Measurements from ENCODE around the gene FEM1B.
"Not testable (repeated sequence)": the region's sequence is repeated elsewhere in the genome, so short reads cannot be mapped to it uniquely, and the experiment has no call there.

FEM1B gene

DNA sequence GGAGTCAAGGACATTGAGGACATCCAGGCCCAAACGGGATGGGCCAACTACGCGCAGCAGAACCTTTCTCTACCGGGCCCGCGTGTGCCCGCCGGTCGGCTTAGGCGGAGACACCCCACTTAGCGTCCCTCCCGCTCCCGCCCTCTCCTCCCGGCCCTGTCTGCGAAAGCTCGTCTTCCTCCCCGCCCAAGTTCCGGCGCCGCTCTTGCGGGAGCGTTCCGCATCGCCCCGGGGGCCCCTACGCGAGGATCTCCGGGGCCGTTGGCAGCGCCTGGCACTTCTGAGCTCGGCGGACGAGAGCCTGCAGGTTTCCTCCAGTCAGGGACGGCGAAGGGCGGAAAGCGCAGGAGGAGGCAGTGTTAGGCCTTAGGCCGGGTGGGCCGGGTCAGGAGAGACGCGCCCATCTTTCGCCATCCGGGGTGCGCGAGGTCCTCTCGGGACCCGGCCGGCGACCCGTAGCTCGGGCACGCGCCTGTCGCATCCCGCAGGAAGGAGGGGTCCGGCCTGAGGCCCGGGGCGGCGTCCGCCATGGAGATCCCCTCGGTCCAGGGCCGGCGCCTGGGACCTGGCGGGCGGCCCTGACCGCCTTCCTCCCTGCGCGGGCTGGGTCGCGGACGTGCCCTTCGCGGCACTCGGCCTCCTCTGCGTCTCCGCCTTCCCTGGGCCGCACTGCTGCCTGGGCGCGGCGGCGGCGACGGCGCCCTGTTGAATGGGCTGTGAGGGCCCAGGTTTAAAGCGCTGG is at the start of gene FEM1B:
Gene FEM1B (plus strand): TSS at position 143 of the 742 bp plus-strand sequence. CDS start 673 bp downstream, outside the sequence.
- peak; percentile 77 for DNase-seq (ENCODE audit: low read depth)

DNA sequence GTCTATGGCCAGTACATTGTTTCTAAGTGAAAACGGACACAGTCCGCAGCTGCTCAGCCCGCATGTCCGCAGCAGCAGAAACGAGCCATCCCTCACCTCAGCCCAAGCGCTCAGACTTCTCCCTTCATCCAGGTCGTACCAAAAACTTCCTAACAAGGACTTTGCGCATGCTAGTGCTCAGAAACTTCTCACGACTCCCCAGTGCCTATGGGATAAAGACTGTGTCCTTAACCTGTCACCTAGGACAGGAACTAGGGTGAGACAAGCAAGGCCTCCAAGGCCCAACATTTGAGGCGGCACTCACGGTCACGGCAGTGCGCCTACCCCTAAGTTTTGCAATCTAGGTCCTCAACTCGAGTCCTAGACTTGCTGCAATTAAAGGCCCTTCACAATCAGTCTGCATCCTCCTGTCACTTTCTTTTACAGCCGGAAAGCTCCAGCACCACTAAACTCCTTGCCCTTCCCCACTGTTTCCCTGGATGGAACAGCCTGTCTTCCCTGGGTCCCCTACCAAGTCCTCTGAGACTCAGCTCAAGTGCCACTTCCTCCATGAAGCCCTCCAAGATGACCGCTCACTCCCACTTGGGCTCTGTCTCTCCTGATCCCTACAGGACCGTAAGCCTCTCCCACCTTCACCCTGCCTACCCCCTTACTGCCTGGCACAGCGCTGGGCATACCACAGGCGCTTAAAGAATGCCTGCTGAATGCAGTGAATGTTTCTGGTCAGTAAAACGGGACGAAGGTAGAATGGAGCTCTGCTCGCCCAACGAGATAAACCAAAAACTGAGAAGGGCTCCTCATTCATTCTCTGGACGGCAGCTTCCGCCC is 49.2 kb upstream of the FEM1B start:
- DNase-seq (ENCODE audit: low read depth), result no peak

DNA sequence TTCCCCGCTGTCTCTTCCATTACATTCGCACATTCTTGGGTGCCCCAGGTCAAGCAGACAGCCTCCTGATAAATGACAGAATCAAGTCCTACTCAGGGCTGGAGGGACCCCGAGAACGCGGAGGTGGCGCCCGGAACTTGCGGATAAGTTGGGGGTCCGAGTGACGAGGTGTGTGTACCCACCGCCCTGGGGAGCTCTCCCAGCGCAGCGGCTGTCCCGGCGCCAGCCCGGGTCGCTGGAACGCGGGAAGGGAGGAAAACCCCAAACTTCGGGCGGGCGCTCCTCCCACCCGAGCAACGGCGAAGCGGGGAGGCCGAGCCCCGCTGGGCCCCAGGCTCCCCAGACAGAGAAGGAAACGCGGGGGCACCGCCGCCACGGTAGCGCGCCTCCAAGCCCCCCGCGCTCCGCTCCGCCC is 48.6 kb upstream of the FEM1B start:
- no peak for DNase-seq (ENCODE audit: low read depth)

DNA sequence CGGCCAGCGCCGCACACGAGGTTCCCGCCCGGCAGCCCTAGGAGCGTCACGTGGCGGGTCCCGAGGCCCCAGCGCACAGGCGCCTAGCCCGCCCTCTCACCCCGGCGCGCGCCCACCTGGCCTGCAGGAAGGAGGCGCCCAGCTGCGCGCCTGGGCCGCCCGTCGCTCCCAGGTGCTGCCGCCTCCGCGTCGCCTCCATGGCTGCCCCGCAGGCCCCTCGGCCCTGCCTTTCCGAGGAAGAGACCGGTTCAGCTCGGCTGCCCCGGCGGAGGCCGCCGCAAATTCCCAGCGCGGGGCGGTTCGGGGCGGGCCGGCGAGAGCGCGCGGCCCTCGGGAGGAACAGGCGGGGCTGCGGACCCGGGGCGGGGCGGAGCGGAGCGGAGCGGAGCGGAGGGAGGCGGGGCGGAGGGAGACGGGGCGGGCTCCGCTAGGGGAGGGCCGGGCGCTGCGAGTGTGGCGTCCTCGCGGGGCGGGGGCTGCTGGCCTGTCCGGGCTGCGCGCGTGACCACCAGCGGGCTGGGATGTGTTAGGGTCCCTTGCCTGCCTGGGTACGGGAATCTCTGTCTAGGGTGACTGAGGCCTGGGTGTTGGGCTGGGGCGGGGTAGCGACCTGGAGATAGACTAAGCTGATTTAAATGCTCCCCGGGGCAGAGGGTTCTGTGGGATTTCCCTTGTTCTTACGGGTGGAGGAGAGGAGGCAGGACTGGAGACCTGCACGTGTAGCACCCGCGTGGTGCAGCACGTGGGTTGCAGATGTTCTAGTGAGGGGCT is 48.0 kb upstream of the FEM1B start, which contains the start of gene CLN6:
Gene CLN6 (minus strand): TSS at position 343 of the 771 bp plus-strand sequence. CDS start 144 bp downstream, at position 199.
- peak; percentile 72 for DNase-seq (ENCODE audit: low read depth)

DNA sequence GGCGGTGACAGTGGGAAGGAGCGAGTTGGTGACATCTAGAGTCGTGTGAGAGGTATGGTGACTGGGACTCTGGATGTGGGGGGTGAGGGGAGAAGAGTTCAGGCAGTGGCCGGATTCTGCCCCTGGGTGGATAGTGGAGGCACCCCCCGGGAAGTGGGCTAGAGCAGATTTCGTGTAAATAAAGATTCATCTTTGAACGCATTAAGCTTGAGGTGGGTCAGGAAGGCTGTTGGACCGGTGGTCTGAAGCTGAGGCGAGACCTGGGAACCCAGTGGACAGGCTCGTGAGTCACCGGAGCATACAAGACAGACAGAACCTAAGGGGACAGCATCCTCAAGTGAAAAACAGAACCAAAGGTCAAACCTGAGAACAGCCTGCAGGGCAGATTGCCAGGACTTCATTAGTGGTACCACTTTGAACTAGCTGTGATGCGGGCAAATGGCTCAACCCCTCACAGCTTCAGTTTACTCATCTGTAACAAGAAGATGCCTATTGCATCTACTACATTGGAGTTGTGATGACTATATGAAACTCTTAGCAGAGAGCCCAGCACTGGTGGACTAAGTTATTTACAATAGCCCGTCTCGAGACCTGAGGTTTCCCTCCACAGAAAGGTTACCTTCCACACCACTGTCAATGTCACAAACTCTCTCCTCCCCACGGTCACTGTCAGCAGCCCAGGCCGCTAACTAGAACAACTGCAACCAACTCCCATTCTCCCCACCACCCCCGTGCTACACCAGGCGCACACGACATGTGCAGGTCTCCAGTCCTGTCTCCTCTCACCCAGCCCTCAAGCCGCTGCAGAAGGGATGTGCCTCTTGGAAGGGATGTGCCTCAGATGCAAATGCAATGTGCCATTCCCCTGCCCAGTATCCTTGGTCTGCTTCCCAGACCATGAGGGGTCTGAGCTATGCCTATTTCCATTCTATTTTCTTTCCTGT is 47.1 kb upstream of the FEM1B start:
- no peak for DNase-seq (ENCODE audit: low read depth)

DNA sequence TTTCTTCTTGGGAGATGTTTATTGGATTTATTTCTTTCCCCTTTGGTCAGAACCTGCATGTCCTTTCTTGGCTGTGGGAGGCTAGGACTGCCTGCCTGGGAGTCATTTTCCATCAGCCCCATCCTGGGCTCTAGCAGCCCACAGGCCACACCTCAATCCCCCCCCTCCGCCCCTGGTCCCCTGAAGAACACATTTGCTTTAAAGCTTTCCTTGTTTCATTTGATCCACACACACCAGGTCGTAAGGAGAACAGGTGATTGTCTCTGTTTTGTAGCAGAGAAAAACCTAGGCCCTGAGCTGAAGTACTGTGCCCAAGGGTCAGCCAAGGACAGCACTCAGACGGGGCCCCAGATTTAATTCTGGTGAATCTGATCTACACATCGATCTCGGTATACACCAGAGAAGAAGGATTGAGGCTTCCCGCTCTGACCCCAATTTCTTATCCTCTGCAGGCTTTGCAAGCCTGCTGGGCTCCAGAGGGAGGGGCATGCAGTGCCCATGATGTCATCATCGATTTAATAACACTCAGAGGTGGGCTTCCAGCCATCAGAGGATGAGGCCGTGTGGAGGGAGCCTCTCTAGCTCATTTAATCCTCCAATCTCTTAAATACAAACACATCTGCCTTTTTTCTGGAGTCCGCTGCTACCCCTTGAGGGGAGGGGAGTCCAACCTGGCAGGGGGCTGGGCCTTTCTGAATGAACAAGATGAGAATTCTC is 46.3 kb upstream of the FEM1B start:
- DNase-seq (ENCODE audit: low read depth), result no peak

DNA sequence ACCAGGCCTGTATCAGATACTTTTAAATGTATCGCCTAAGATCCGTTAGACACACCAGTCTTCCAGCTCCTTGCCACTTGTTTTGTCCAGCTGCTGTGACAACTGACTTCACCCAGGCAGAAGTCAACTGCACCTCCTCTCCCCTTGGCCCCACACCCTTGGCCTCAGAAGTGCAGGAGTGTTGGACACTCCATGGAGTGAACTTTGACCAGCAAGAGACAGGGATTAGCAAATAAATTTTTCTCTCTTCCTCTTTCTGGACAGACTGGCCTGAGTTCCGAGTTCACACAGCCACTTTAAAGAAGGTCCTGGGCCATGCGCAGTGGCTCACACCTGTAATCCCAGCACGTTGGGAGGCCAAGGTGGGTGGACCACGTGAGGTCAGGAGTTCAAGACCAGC is 45.1 kb upstream of the FEM1B start:
- no peak for DNase-seq (ENCODE audit: low read depth)

DNA sequence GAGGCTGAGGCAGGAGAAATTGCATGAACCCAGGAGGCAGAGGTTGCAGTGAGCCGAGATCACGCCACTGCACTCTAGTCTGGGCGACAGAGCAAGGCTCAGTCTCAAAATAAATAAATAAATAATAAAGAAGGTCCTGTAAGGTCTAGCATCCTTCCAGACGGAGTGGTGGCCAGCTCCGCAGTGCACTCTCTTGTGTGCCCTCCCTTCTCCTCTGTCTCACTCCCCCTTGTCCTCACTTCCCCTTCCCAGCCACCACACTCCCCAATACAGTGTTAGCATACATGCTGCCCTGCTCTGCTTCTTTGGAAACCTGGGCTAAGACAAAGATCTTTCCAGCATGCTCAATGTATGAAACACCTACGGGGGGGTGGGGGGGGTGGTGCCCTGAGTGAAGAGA is 44.6 kb upstream of the FEM1B start:
- no peak for DNase-seq (ENCODE audit: low read depth)

DNA sequence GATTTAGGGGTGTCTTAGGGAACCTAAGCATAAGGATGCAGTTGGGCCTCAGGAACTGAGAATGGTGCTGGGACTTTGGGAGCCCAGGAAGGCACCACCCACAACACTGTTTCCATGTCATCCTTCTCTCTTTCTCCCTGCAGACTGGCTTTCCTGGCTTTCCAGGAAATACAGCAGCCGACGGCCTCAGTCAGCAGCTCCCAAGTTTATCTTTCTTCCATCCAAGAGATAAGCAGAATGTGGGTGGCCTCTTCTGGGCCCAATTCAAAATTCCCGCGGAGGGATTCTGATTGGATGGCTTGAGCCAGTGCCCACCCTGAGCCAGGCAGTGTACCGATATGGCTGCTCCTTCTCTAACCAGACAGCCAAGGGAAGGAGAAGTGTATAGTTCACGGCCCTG is 43.5 kb upstream of the FEM1B start:
- no peak for DNase-seq (ENCODE audit: low read depth)

DNA sequence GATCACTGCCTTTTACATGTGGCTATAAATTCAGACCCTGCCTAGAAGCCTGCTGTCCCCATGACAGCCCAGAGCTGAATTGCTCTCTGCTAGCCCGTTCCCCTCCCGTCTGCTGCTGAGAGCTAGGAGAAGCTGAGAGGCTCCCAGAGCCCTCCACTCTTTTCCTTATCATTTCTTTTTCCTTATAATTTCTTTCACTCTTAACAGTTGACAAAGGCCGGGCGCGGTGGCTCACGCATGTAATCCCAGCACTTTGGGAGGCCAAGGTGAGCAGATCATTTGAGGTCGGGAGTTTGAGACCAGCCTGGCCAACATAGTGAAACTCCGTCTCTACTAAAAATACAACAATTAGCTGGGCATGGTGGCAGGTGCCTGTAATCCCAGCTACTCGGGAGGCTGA is 43.0 kb upstream of the FEM1B start:
- DNase-seq (ENCODE audit: low read depth), result not testable (repeated sequence)

DNA sequence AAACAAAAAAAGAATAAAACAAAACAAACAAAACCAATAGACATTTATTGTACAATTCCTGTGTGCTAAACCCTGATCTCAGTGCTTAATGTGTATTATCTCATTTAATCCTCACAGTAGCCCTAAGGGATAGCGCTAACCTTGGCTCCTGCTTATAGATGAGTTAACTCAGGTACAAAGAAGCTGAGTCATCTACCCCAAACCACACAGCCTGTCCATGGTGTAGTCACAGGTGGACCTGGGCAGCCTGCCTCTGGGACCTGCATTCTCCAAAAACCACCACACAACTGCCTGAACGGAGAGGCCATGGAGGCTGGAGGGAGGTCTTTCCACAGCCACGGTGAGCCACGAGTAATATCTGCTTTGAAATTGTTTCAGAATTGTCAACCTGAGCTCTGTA is 42.5 kb upstream of the FEM1B start:
- no peak for DNase-seq (ENCODE audit: low read depth)

DNA sequence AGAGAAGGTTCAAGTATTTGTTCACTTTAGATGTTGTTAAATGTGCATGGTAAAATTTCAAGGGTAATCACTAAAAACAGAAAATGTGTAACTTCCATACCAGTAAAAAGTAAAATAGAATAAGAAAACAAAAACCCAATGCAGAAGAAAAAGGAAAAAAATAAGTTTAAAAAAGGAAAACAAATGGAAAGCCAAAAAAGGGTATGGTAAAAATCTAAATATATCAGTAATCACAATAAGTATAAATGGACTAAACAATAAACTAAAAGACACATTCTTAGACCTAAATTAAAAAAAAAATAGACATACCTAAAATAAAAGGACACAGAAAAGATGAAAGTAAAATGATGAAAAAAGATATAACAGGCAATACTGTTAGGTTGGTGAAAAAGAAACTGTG is 38.5 kb upstream of the FEM1B start:
- DNase-seq (ENCODE audit: low read depth), result no peak

DNA sequence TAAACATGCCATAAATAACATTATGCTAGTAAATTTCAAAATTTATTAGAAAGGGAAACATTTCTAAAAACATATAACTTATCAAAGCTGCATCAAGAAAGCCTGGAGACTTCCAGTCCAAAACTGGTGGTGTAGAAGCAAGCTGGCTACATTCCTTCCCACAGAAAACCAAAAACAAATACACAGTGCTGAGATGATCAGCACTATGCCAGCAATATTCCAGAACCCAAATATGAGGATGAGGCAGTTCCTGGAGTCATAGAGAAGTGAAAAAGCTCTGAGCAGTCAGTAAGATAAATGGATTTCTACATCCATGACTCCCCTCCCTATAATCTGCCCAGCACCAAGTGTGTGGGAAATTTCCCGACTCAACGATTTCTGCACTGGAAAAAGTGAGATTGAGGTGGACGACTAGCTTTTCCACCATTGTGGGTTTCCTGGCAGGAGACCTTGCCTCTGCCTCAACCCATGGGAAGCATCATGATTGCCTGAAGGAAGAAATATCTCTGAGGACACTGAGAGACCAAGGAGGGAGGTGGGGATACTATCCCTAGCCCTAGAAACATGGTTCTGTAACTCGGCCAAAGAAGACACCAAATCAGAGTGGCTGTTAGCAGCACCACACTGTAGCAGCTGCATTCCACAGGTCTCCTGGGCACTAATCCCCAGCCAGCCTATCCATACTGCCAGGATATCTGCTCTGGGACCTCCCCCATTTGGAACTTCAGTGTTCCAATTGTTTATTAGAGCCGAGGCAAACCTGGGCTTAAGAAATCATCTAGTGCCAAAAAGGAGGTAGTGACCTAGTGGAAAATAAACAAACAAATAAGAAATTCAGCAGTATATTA is 36.2 kb upstream of the FEM1B start:
- DNase-seq (ENCODE audit: low read depth), result no peak

DNA sequence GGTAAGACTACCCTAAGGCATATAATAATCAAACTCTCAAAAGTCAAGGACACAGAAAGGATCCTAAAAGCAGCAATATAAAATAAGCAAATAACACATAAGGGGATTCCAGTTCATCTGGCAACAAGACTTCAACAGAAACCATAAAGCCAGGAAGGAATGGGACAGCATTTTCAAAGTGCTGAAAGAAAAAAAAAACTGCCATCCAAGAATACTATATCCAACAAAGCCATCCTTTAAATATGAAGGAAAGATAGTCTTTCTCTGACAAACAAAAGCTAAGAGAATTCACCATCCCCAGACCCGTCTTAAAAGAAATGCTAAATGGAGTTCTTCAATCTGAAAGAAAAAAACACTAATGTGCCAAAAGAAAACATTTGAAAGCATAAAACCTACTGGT is 33.3 kb upstream of the FEM1B start:
- DNase-seq (ENCODE audit: low read depth), result no peak

DNA sequence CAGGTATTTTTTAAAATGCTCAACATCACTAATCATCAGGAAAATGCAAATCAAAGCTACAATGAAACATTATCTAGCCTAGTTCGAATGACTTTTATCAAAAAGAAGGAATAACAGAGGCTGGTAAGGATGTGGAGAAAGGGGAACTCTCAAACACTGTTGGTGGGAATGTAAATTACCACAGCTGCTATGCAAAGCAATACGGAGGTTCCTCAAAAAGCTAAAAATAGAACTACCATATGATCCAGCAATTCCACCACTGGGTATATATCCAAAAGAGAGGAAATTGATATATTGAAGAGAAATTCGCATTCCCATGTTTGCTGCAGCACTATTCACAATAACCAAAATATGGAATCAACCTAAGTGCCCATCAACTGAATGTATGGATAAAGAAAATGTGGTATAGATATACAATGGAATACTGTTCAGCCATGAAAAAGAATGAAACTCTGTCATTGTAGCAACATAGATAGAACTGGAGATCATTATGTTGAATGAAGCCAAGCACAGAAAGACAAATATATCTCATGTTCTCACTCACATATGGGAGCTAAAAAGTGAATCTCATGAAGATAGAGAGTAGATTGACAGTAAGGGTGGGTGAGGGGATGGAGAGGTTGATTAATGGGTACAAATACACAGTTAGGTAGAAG is 28.4 kb upstream of the FEM1B start:
- DNase-seq (ENCODE audit: low read depth), result no peak

DNA sequence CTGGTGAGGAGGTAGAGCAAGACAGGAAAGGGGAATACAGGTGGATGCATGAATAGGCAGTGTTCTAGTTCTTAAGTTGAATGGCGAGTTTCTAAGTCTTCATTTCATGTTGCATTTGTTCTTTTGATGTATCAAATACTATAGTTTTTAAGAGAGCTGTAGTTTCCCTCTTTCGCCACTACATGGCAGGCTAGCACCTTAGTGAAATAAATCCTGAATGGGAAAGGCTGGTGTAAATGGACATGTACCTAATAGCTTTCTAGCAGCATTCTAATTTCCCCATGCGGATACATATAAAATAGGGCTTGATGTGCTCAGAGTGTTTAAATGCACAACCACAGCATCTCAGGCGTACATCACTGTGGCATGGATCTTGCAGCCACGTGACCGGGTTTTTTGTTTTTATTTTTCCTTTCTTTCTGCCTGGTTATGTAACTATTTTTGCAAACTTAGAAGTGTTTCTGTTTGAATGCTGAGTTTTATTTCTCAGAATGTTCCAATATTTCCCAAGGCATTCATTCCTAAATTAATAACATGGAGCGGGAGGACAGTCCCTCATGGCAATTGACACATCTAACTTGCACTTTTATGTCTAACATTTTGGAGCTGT is 24.5 kb upstream of the FEM1B start:
- no peak for DNase-seq (ENCODE audit: low read depth)

DNA sequence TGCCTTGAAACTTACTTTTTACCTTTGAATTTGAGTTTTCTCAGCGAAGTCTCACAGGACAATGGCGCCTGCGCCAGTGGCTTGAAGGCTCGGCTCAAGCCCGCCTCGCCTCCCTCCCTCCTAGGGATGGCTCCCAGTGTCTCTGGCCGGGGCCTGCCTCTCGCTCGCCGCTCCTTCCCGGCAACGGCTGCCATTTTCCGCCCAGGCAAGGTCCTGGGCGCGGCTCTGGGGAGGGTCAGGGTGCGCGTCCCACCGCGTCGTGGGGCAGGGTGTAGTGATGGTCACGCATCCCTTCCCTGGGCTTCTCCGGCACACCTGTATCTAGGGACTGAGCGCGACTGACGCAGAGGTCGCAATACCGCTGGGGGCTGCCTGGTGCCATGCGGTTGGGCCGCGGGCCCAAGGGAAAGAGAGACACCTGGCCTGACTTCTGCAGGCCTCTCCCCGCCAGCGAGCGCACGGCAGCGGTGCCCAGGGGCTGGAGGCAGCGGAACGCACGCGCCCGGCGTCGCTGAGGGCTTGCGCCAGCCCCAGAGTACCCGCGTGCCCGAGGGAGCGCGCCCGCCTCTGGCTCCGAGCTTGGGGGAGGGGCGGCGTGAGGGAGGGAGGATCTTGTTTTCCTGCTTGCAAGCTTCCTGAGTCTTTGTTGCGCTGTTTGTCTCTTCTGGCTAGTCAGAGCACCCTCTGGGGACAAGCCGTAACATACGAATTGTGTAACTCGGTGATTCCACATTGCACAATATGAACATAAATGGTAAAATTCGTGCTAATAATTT is 20.7 kb upstream of the FEM1B start:
- peak; percentile 39 for DNase-seq (ENCODE audit: low read depth)

DNA sequence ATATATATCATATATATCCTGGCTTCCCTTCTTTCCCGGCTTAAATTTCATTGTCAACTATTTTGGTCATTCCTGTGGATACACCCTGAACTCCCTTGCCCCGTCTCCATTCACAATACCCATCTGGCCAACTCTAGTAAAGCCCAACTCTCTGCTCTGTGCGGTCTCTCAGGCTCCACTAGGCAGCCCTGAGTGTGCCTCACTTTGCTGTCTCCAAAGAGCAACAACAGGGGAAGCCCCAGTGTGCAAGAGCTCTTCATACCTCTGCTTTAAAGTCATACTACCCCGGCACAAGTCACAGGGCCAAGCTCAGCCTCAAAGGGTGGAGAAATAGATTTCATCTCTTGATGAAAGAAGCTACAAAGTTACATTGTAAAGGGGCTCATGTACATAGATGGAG is 18.9 kb upstream of the FEM1B start:
- no peak for DNase-seq (ENCODE audit: low read depth)

Data from activated gamma-delta T cell treated with anti-CD3 and anti-CD28 coated beads, Interleukin-2, amount 50 U/mL, for 16 hours (primary cell).